ENCODE results near the gene SBF2.

SBF2 gene

DNA sequence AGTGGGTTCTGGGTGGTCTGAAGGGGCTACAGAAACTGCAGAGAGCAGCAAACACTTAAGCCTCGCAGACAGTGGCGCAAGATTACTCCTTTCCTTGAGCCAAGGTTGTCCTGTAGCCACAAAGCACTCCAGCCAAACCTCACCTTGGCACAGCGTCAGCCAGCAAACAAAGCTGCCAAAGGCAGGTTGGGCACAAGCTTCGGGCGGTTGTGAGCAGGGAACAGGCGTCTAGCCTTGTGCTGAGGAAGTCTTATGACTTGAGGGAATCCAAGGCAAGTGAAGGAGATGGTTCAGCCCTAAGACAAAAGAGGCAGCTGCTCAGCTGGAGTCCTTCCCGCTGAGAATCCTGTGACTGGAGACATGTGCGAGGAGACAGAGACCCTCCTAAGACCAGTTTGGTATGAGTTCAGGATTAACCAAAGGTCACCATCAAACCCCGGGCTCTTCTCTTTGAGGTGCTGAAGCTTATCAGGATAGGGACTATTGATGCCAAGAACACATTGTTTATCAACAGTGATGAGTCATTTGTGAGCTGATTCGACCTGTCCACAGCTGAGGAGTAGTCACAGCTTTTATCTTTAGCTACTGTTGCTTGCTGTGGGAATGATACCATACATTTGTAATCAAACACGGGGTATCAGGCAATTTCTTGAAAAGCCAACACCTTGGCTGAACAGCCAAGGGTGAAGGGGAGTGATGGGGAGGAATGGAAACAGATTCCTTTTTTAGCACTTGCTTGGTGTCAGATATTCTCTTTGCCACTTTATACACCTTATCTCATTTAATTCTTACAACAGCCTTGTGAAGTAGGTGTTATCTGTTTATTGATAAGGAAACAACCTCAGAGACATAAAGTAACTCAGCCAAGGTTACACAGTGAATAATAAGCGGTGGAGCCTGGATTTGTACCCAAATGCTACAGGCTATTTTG, 15.4 kb upstream of the SBF2 start:
- DNase-seq, result no peak
- CTCF ChIA-PET, result interaction anchor here (0.5 to 3.8 kb wide), 14 partner anchors 9 to 774 kb away, joined by 3 to 43 read pairs (median 6); no protein-coding TSS in a partner anchor
- Mint-ChIP-seq H3K36me3 (peaks cover 4% of the 10 kb centered on the region), H3K4me3 (no peak overlapping the region), H3K27ac (no peak overlapping the region), H3K9me3 (no peaks in the 10 kb centered on the region), H3K27me3 (peaks cover 80% of the 10 kb centered on the region), H3K4me1 (peaks cover 42% of the 10 kb centered on the region)

DNA sequence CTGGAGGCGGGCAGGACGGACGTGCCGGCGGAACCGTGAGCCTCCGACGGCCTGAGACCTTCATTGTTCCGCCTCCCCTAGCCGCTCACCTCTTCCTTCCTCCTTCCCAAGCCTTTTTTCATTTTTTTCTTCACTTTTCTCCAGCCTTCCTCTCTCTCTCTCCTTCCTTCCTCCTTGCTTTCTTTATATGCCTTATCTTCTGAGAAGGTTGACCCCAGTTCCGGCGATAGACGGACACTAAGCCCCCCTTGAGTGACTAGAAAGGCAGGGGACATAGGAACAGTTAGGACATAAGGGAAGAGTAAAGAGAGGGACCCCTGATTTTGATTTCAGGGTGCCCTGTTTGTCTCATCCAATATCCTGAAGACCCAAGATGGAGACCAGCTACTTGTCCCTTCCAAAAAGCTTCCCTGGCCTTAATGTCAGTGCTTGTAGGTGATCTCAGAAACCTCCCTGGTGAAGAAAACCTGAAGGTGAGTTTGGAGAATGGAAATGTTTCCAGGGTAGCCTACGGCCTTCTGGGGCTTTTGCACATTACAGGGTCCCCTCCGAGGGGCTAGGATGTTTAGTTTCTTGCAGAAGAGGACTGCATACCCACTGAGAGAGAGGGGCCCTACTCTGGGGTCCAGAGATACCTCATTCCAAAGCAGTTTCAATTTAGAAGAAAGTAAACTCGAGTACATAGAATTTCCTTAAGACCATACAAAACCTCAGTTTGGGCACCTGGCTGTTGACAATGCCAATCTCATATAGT, 14.4 kb upstream of the SBF2 start:
- CTCF ChIA-PET, result interaction anchor here (0.6 to 3.8 kb wide), 21 partner anchors 10 to 773 kb away, joined by 3 to 43 read pairs (median 4); no protein-coding TSS in a partner anchor
- DNase-seq, result no peak
- H3K4me3 Mint-ChIP-seq, result peak overlapping the region; percentile 52
- H3K4me1 Mint-ChIP-seq, result peaks cover 52% of the 10 kb centered on the region
- peaks cover 84% of the 10 kb centered on the region for H3K27me3 Mint-ChIP-seq
- peak overlapping the region; percentile 83 for H3K27ac Mint-ChIP-seq
- peaks cover 4% of the 10 kb centered on the region for H3K36me3 Mint-ChIP-seq
- H3K9me3 Mint-ChIP-seq, result no peaks in the 10 kb centered on the region

DNA sequence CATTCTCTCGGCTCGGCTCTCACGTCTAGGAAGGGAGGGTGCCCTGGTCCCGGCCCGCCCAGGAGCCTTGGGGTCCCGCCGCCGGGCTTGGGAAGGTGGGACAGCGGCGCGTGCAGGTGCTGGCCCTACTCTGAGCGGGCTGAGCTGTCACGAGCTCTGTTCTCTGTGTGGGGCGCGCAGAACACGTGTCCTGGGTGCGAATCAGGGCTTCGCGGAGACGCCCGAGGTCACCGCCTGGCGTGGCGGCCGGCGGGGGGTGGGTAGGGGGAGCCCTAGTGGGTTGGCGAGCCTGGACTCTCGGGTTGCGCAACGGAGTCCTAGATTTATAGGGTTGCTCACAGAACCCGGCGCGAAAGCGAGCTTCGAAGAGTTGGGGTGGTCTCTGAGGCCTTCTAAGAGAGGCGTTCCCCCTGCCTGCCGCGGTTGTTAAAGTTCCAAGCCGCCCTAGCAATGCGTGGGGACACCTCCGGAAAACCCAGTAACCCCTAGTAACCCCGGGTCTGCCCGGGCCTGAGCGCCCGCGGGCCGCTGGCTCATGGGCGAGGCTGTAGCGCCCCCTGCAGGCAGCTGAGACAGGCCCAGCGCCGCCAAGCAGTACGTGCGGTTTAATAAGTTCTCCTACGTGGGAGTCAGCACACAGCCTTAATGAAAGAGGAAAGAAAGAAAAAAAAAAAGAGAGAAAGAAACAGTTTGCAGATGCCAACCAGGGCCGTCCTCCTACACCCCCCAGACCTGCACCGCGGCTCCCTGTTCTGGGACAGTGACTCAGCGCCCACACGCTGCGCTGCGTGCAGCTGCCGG, 13.6 kb upstream of the SBF2 start:
- peaks cover 7% of the 10 kb centered on the region for H3K36me3 Mint-ChIP-seq
- no peaks in the 10 kb centered on the region for H3K9me3 Mint-ChIP-seq
- peaks cover 58% of the 10 kb centered on the region for H3K4me1 Mint-ChIP-seq
- peaks cover 88% of the 10 kb centered on the region for H3K27me3 Mint-ChIP-seq
- H3K4me3 Mint-ChIP-seq, result peak overlapping the region; percentile 52
- CTCF ChIA-PET, result interaction anchor here (0.6 to 3.8 kb wide), 25 partner anchors 9 to 773 kb away, joined by 3 to 43 read pairs (median 4); no protein-coding TSS in a partner anchor
- DNase-seq, result peak; percentile 81
- H3K27ac Mint-ChIP-seq, result peak overlapping the region; percentile 83

DNA sequence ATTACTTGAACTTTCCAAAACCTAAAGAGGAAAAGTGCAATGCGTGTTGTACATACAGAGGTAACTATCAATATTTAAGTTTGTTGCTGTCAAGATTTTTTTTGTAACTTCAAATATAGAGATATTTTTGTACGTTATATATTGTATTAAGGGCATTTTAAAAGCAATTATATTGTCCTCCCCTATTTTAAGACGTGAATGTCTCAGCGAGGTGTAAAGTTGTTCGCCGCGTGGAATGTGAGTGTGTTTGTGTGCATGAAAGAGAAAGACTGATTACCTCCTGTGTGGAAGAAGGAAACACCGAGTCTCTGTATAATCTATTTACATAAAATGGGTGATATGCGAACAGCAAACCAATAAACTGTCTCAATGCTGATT, 13.0 kb upstream of the SBF2 start:
- CTCF ChIA-PET, result interaction anchor here (0.6 to 3.8 kb wide), 15 partner anchors 9 to 694 kb away, joined by 3 to 43 read pairs (median 4); no protein-coding TSS in a partner anchor
- Mint-ChIP-seq H3K36me3 (peaks cover 7% of the 10 kb centered on the region), H3K4me3 (peak overlapping the region; percentile 52), H3K27me3 (peaks cover 88% of the 10 kb centered on the region), H3K4me1 (peaks cover 64% of the 10 kb centered on the region), H3K27ac (no peak overlapping the region), H3K9me3 (no peaks in the 10 kb centered on the region)
- DNase-seq, result no peak

DNA sequence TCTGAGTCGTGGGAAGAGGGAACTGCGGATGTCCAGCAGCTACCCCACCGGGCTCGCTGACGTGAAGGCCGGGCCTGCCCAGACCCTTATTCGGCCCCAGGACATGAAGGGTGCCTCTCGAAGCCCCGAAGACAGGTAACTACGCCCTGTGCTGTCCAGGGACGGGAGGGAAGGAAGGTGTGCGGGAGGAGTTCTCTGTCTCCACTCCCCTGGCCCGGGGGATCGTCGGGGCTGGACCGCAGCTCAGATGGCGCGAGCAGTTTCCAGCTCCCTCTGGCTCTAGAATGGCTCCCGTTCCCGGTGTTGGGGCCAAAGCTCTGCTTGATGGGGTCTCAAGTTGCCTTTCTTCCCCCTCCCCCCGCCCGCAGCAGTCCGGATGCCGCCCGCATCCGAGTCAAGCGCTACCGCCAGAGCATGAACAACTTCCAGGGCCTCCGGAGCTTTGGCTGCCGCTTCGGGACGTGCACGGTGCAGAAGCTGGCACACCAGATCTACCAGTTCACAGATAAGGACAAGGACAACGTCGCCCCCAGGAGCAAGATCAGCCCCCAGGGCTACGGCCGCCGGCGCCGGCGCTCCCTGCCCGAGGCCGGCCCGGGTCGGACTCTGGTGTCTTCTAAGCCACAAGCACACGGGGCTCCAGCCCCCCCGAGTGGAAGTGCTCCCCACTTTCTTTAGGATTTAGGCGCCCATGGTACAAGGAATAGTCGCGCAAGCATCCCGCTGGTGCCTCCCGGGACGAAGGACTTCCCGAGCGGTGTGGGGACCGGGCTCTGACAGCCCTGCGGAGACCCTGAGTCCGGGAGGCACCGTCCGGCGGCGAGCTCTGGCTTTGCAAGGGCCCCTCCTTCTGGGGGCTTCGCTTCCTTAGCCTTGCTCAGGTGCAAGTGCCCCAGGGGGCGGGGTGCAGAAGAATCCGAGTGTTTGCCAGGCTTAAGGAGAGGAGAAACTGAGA, 12.2 kb upstream of the SBF2 start:
- Mint-ChIP-seq H3K27me3 (peaks cover 90% of the 10 kb centered on the region), H3K27ac (no peak overlapping the region), H3K4me3 (peak overlapping the region; percentile 52), H3K4me1 (peaks cover 66% of the 10 kb centered on the region), H3K9me3 (no peaks in the 10 kb centered on the region), H3K36me3 (peaks cover 7% of the 10 kb centered on the region)
- CTCF ChIA-PET, result interaction anchor here (0.7 to 4.6 kb wide), 8 partner anchors 9 to 547 kb away, joined by 3 to 47 read pairs (median 4); no protein-coding TSS in a partner anchor
- DNase-seq, result peak; percentile 43

DNA sequence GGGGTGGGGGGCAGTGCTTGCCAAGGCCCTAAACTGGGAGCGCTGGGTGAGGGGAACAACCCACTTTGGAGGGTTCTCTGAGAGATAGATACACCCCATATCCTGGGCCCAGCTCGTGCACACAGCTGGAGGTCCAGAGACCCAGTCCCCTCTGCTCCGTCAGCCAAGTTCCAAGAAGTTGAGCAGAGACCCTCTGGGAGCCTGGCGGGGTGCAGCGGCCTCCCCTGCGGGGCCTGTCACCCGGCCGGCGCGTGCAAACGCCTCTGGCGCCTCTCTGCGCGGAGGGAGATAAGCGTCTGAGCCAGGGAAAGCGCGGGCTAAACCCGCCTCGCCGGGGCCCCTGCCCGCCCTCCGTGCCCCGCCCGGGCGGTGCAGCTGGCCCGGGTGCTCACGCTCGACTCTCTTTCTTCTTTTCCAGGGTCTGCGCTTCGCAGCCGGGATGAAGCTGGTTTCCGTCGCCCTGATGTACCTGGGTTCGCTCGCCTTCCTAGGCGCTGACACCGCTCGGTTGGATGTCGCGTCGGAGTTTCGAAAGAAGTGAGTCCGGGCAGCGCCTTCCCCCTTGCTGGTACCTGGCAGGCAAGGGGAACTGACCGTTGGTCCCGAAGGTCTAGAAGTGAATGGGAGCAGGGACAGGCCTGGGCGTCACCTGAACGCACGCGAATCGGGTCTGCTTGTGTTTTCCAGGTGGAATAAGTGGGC, 11.4 kb upstream of the SBF2 start:
- Mint-ChIP-seq H3K4me1 (peaks cover 66% of the 10 kb centered on the region), H3K27me3 (peaks cover 95% of the 10 kb centered on the region), H3K9me3 (no peaks in the 10 kb centered on the region), H3K36me3 (peaks cover 7% of the 10 kb centered on the region), H3K4me3 (peak overlapping the region; percentile 52), H3K27ac (no peak overlapping the region)
- CTCF ChIA-PET, result interaction anchor here (0.8 to 4.6 kb wide), 7 partner anchors 10 to 547 kb away, joined by 3 to 47 read pairs (median 3); no protein-coding TSS in a partner anchor
- DNase-seq, result peak; percentile 46

DNA sequence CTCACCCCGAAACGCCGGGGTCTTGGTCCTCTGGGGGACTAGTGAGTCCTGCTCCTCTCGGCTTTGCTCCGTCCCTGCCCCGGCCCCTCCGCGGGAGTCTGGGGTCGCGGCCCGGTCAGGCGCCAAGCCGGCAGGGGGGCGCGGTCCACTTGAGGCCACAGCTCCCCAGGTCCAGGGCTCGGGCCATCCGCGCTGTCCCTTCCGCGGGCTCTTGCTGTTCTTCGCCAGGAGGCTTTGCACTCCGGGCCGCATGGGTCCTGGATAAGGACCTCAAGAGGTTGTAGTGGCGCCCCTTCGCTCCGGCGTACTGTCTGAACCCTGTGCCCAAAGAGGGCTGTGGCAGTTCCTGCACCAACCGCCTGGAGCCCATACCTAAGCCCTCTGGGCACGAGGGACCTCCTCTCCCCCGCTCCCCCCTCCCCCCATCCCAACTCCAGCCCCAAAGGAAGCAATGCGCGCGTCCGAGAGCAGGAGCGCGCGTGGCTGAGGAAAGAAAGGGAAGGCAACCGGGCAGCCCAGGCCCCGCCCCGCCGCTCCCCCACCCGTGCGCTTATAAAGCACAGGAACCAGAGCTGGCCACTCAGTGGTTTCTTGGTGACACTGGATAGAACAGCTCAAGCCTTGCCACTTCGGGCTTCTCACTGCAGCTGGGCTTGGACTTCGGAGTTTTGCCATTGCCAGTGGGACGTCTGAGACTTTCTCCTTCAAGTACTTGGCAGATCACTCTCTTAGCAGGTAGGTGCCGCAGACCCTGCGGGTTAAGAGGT, 10.7 kb upstream of the SBF2 start, which contains the start of gene ADM:
ADM (plus strand) TSS at position 579 of the 767 bp plus-strand sequence. CDS start 628 bp downstream, outside the sequence.
- Mint-ChIP-seq H3K36me3 (peaks cover 7% of the 10 kb centered on the region), H3K9me3 (no peaks in the 10 kb centered on the region), H3K4me3 (peak within 1 kb of the TSS; percentile 95), H3K27me3 (peaks cover 94% of the 10 kb centered on the region), H3K27ac (no peak within 1 kb of the TSS), H3K4me1 (peaks cover 66% of the 10 kb centered on the region)
- DNase-seq, result peak; percentile 53
- CTCF ChIA-PET, result interaction anchor here (0.8 to 4.6 kb wide), 10 partner anchors 9 to 556 kb away, joined by 3 to 47 read pairs (median 5); no protein-coding TSS in a partner anchor

DNA sequence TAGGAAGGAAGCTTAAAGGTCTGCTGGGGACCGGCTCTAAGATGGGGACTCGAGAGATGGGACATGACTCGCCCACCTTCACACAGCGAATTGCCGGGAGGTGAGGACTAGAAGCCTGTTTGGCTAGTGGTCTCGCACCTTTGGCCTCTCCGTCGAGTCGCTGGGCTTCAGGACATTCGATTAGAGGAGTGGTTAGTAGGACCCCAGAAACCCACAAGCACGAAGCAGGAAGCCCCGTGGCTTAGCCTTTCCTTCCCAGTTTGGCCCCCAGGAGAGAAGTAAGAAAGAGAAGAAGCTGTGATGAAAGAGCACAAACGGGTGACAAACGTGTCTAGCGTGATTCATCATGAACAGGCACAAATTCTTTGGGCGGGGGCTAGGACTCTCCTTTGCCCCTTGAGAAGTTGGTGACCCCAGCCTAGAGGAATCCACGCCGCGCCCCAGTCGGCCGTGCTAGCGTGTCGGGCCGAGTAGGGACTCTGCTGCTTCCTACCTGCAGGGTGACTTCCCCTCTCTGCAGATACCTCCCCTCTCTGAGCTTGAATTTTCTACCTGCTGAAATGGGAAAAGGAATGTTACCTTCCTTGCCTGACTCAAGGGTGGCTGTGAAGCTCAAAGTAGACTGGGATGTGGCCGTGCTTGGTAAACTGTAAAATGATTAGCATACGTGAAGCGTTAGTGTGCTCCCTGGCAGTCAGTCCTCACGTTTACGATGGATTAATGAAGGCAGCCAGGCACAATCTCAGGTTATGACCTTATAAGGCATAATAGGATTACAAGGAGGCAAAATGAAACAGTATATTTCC, 9.7 kb upstream of the SBF2 start:
- peak overlapping the region; percentile 95 for H3K4me3 Mint-ChIP-seq
- peaks cover 92% of the 10 kb centered on the region for H3K27me3 Mint-ChIP-seq
- peaks cover 7% of the 10 kb centered on the region for H3K36me3 Mint-ChIP-seq
- no peaks in the 10 kb centered on the region for H3K9me3 Mint-ChIP-seq
- peaks cover 61% of the 10 kb centered on the region for H3K4me1 Mint-ChIP-seq
- CTCF ChIA-PET, result interaction anchor here (0.8 to 4.6 kb wide), 10 partner anchors 8 to 555 kb away, joined by 3 to 47 read pairs (median 4); no protein-coding TSS in a partner anchor
- DNase-seq, result peak; percentile 46
- no peak overlapping the region for H3K27ac Mint-ChIP-seq

DNA sequence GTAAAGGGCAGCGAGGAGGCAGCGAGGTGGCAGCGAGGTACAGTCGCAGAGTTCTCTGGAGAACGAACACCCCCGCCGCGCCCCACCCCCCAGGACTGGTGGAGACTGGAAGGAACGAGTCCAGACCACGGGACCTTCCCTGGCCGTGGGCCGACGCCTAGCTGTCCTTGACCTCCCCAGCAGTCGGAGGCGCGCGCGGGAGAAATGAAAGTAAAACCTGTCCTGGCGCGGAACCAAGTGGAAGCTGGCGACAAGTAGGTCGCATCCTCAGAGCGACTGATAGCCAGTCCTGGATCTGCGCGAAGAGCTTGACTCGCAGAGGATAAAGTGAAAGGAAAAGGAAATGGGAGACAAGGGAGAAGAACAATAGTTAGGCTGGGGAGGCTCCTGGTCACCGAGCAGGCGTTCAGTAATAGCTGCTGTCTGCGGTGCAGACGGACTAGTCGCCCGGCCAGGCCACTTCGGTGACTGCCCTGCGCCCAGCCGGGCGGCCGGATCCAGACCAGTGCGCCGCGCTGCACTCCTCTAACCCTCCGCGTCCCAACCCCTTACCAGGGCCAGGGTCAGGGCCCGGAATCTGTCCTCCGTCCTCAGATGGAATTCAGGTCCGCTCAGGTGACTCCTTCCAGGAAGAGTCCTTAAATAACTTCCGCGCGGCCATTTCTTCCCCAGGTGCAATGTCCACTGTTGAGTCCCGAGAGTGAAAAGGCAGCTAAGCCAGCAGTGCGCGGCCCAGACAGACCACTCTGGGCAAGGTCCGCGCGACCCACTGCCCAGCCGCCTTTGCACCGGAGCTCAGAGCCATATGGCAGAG, 8.9 kb upstream of the SBF2 start:
- peak; percentile 83 for DNase-seq
- Mint-ChIP-seq H3K36me3 (peaks cover 7% of the 10 kb centered on the region), H3K4me1 (peaks cover 59% of the 10 kb centered on the region), H3K9me3 (no peaks in the 10 kb centered on the region), H3K27ac (peak overlapping the region; percentile 60), H3K4me3 (peak overlapping the region; percentile 95), H3K27me3 (peaks cover 92% of the 10 kb centered on the region)
- CTCF ChIA-PET, result interaction anchor here (0.8 to 4.6 kb wide), 9 partner anchors 10 to 690 kb away, joined by 3 to 47 read pairs (median 5); no protein-coding TSS in a partner anchor

DNA sequence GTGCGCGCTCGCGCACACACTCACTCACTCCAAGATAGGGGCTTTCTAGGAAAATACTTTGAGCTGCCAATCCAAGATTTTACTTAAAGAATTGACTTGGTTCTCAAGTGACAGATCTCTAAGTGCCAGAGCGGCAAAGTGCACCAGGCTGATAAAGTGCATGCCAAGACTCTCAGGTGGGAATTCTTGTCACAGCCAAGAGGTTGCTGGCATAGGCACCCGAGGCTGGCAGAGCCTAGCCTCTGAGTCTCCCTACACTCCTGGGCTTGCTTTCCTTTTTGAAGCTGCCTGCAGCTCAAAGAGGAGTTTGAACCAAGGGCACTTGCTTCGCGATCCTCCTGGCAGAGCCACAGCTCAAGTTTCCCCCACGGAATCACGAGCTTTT, 8.3 kb upstream of the SBF2 start:
- CTCF ChIA-PET, result interaction anchor here (0.8 to 4.6 kb wide), 6 partner anchors 10 to 689 kb away, joined by 3 to 47 read pairs (median 3); no protein-coding TSS in a partner anchor
- peaks cover 7% of the 10 kb centered on the region for H3K36me3 Mint-ChIP-seq
- H3K27me3 Mint-ChIP-seq, result peaks cover 91% of the 10 kb centered on the region
- no peak for DNase-seq
- H3K4me3 Mint-ChIP-seq, result peak overlapping the region; percentile 95
- H3K9me3 Mint-ChIP-seq, result no peaks in the 10 kb centered on the region
- H3K27ac Mint-ChIP-seq, result no peak overlapping the region
- peaks cover 60% of the 10 kb centered on the region for H3K4me1 Mint-ChIP-seq

All from activated naive CD4-positive, alpha-beta T cell treated with anti-CD3 and anti-CD28 coated beads, Interleukin-2, amount 10 ng/mL, durations not matched to agents 7 days and 5 days (primary cell).